ENCODE data around the gene FLT3. TPM values are rescaled to one million over a fixed set of nuclear protein-coding genes. Genes with fewer than 3 reads are reported as not detected.

FLT3 gene
- total and polyA plus RNA-seq, 9 donors: 0.08 to 0.97 (median 0.15) TPM; not detected in 1

- TF ChIP-seq POLR2A (IDR thresholded peaks at IDR 0.05) (no peak), CTCF (IDR thresholded peaks at IDR 0.05) (no peak), EP300 (IDR thresholded peaks at IDR 0.05) (no peak)
- DNase-seq: no peak
- 1 to 2% (median 1%) methylated on average over 60 to 80 of the region's 80 CpGs for WGBS, 3 donors
- H3K27me3 ChIP-seq: no peaks in the 10 kb centered on the region
- H3K4me3 ChIP-seq: peak overlapping the region; percentile 8
- H3K36me3 ChIP-seq: no peaks in the 10 kb centered on the region
- no peaks in the 10 kb centered on the region for H3K9me3 ChIP-seq
- H3K4me1 ChIP-seq (ENCODE audit: insufficient read depth): no peaks in the 10 kb centered on the region
- H3K27ac ChIP-seq: no peak overlapping the region
- intact Hi-C loops (cut with DNase I): loop anchor here in 2 of 4 donors (10.0 kb wide), 2 partner anchors 603 to 613 kb away; no protein-coding TSS in a partner anchor
Measured at GRCh38 chr13:27977476-27978300, 122.7 kb downstream of the FLT3 start.

GRCh38 chr13:27976362-27977091 is 123.8 kb downstream of the FLT3 start:
- WGBS, 3 donors: 14 to 17% (median 14%) methylated on average over 12 of the region's 12 CpGs
- H3K27ac ChIP-seq: no peak overlapping the region
- H3K27me3 ChIP-seq: no peaks in the 10 kb centered on the region
- H3K9me3 ChIP-seq: no peaks in the 10 kb centered on the region
- TF ChIP-seq POLR2A (IDR thresholded peaks at IDR 0.05) (no peak), EP300 (IDR thresholded peaks at IDR 0.05) (no peak), CTCF (IDR thresholded peaks at IDR 0.05) (no peak)
- DNase-seq: no peak
- H3K4me1 ChIP-seq (ENCODE audit: insufficient read depth): no peaks in the 10 kb centered on the region
- no peak overlapping the region for H3K4me3 ChIP-seq
- H3K36me3 ChIP-seq: no peaks in the 10 kb centered on the region
- intact Hi-C loops (cut with DNase I): loop anchor here in 2 of 4 donors (10.0 kb wide), 2 partner anchors 602 to 612 kb away; no protein-coding TSS in a partner anchor

- Histone ChIP-seq H3K27me3 (no peaks in the 10 kb centered on the region), H3K4me1 (ENCODE audit: insufficient read depth) (no peaks in the 10 kb centered on the region), H3K36me3 (no peaks in the 10 kb centered on the region), H3K4me3 (no peak overlapping the region), H3K9me3 (no peaks in the 10 kb centered on the region), H3K27ac (no peak overlapping the region)
- DNase-seq: no peak
- WGBS, 3 donors: 1 to 2% (median 2%) methylated on average over 37 to 51 of the region's 51 CpGs
- no peak for TF ChIP-seq CTCF (IDR thresholded peaks at IDR 0.05)
- no peak for TF ChIP-seq EP300 (IDR thresholded peaks at IDR 0.05)
- no peak for TF ChIP-seq POLR2A (IDR thresholded peaks at IDR 0.05)
- intact Hi-C loops (cut with DNase I): loop anchor here in 2 of 4 donors (10.0 kb wide), 2 partner anchors 601 to 611 kb away; no protein-coding TSS in a partner anchor
Measured at GRCh38 chr13:27975564-27976361, 124.6 kb downstream of the FLT3 start.
